PC-3 (cell line): ENCODE data around the gene CASQ2.

Experiments used
- CTCF ChIP-seq: fragments of 300-600 bp; sonication (generic); conservative IDR thresholded peaks from 2 replicates; pipeline ENCODE4 v1.5.1; 2017; ENCODE audit warnings: antibody characterized with exemption, low read depth, mild to moderate bottlenecking, low read length
- EZH2 ChIP-seq: fragments of 300-600 bp; sonication (generic); IDR thresholded peaks from one replicate; pipeline ENCODE4 v1.6.1; 2017; ENCODE audit warnings: antibody characterized with exemption, mild to moderate bottlenecking, low read length; ENCODE audit not compliant: unreplicated experiment

GRCh38 chr1:115668579-115668978, 99.9 kb downstream of the CASQ2 start:
- TF ChIP-seq CTCF: no peak
- TF ChIP-seq EZH2: no peak
